T-helper 2 cell treated with Interferon-gamma antibody and Interleukin-4, amounts not matched to agents 5 μg/mL and 100 μg/mL, for 36 hours (primary cell): ENCODE results near the gene GMDS.
A peak's percentile ranks its signal among the peaks of the same experiment; 100 is the strongest.

Source experiments
- DNase-seq: peaks from one replicate; pipeline ENCODE4 v3.0.0; 2021; ENCODE audit warnings: low spot score
- H3K27ac Mint-ChIP-seq: one replicate; pipeline ENCODE4 v1.8.0; 2021; ENCODE audit warnings: mild to moderate bottlenecking, mixed read lengths
- H3K27me3 Mint-ChIP-seq: one replicate; pipeline ENCODE4 v1.8.0; 2021; ENCODE audit warnings: low read depth, mixed read lengths
- H3K36me3 Mint-ChIP-seq: one replicate; pipeline ENCODE4 v1.8.0; 2021; ENCODE audit warnings: low read depth, mixed read lengths
- H3K4me1 Mint-ChIP-seq: one replicate; pipeline ENCODE4 v1.8.0; 2021; ENCODE audit warnings: low read depth, mixed read lengths
- H3K4me3 Mint-ChIP-seq: one replicate; pipeline ENCODE4 v1.8.0; 2022; ENCODE audit warnings: mild to moderate bottlenecking, moderate library complexity, mixed read lengths
- H3K9me3 Mint-ChIP-seq: one replicate; pipeline ENCODE4 v1.8.0; 2021; ENCODE audit warnings: mixed read lengths

The GMDS gene

GRCh38 chr6:2245103-2245876, at the start of gene GMDS:
GMDS (minus strand) TSS chr6:2245605.
- peak within 1 kb of the TSS; percentile 93 for H3K27ac Mint-ChIP-seq
- H3K36me3 Mint-ChIP-seq, result peaks cover 6% of the 10 kb centered on the region
- H3K9me3 Mint-ChIP-seq, result no peaks in the 10 kb centered on the region
- DNase-seq, result peak; percentile 86
- peak within 1 kb of the TSS; percentile 92 for H3K4me3 Mint-ChIP-seq
- H3K4me1 Mint-ChIP-seq, result peaks cover 45% of the 10 kb centered on the region
- no peaks in the 10 kb centered on the region for H3K27me3 Mint-ChIP-seq

DNA sequence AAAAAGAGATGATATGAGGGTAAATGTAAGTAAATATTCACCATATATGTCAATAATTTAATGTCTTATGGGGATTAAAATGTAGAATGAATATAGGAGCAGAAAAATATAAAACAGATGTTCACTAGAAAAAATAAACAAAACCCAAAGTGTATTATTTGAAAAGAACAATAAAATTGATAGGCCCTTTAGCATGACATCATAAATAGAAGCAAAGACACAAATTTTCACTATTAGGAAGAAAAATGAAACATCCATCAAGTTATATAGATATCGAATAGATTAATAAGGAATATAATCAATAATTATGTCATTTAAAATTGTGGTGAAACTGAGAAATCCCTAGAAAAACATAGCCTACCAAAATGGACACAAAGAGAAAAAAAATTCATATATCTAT, 40.1 kb upstream of the GMDS start:
- no peak for DNase-seq
- Mint-ChIP-seq H3K27me3 (no peaks in the 10 kb centered on the region), H3K4me3 (no peak overlapping the region), H3K36me3 (peaks cover 16% of the 10 kb centered on the region), H3K9me3 (peaks cover 73% of the 10 kb centered on the region), H3K4me1 (no peaks in the 10 kb centered on the region), H3K27ac (no peak overlapping the region)

- Mint-ChIP-seq H3K4me1 (no peaks in the 10 kb centered on the region), H3K27ac (no peak overlapping the region), H3K9me3 (peaks cover 25% of the 10 kb centered on the region), H3K36me3 (peaks cover 19% of the 10 kb centered on the region), H3K27me3 (no peaks in the 10 kb centered on the region), H3K4me3 (no peak overlapping the region)
- no peak for DNase-seq
These were observed 30.5 kb upstream of the GMDS start for GRCh38 chr6:2275892-2276242.

- Mint-ChIP-seq H3K27ac (no peak overlapping the region), H3K9me3 (peaks cover 19% of the 10 kb centered on the region), H3K27me3 (no peaks in the 10 kb centered on the region), H3K36me3 (peaks cover 16% of the 10 kb centered on the region), H3K4me3 (no peak overlapping the region), H3K4me1 (no peaks in the 10 kb centered on the region)
- DNase-seq, result no peak
These were observed 29.8 kb upstream of the GMDS start for GRCh38 chr6:2274981-2275891.

DNA sequence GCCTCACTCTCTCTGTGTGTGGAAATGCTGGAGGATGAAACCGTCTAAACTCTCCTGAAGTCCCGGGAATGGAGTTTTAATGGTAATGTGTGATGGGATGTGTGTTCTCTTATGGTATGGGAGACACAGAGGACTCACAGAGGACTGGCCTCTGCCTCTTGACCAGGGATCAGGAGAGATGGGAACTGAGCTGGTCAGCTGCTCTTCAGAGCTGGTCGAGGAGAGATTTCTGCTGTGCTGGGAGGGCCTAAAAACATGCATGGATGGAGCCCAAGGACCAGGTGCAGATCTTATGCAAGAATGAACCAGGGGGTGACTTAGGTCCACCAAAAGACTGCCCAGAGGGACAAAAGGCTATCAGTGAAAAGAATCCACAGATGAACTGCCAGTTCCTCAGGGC, 27.3 kb upstream of the GMDS start:
- H3K4me3 Mint-ChIP-seq, result no peak overlapping the region
- no peak overlapping the region for H3K27ac Mint-ChIP-seq
- peaks cover 15% of the 10 kb centered on the region for H3K36me3 Mint-ChIP-seq
- no peaks in the 10 kb centered on the region for H3K27me3 Mint-ChIP-seq
- H3K4me1 Mint-ChIP-seq, result no peaks in the 10 kb centered on the region
- no peak for DNase-seq
- no peaks in the 10 kb centered on the region for H3K9me3 Mint-ChIP-seq

GRCh38 chr6:2270054-2270453, 24.6 kb upstream of the GMDS start:
- H3K27ac Mint-ChIP-seq, result no peak overlapping the region
- H3K4me1 Mint-ChIP-seq, result no peaks in the 10 kb centered on the region
- H3K36me3 Mint-ChIP-seq, result peaks cover 17% of the 10 kb centered on the region

GRCh38 chr6:2266841-2267240, 21.4 kb upstream of the GMDS start:
- no peaks in the 10 kb centered on the region for H3K4me1 Mint-ChIP-seq
- no peak for DNase-seq

More at GRCh38 chr6:2270054-2270453, 24.6 kb upstream of the GMDS start:
- Mint-ChIP-seq H3K9me3 (no peaks in the 10 kb centered on the region), H3K27me3 (no peaks in the 10 kb centered on the region), H3K4me3 (no peak overlapping the region)
- no peak for DNase-seq

DNA sequence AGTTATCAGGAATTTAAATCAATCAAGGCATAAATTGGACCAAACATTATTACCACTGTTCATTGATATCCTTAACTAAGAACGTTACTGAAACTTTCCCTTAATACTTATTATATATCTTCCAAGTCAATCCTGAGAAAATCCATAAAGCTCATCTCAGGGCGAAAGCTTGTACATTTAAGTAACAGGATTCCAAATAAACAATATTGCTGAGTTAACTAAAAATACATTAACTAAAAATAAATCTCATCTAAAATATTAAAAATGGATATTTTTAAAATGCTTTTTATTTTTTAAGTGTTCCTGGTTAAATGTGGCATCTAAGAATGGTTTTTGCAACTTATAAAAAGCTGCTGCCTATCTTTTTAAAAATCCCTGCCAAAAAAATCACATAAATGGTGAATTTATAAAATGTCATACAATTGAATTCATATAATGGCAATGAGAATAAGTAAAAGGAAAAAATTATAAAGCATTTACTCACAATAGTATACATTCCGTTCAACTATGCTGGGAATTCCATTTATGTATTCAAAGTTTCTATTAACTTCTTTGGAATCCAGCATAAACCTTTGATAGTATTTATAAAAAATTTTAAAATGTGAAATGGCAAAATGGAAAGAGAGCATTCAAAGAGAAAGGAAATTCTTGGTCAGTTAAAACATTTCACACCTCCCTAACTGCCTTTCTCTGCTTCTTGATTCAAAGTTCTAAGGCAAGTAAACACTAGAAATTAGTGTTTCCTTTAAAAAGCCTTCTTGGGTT, 20.8 kb upstream of the GMDS start:
- no peaks in the 10 kb centered on the region for H3K4me1 Mint-ChIP-seq
- no peaks in the 10 kb centered on the region for H3K27me3 Mint-ChIP-seq
- H3K27ac Mint-ChIP-seq, result no peak overlapping the region
- H3K9me3 Mint-ChIP-seq, result no peaks in the 10 kb centered on the region
- DNase-seq, result no peak
- peaks cover 19% of the 10 kb centered on the region for H3K36me3 Mint-ChIP-seq
- no peak overlapping the region for H3K4me3 Mint-ChIP-seq

More at GRCh38 chr6:2266841-2267240, 21.4 kb upstream of the GMDS start:
- Mint-ChIP-seq H3K36me3 (peaks cover 19% of the 10 kb centered on the region), H3K4me3 (no peak overlapping the region), H3K27me3 (no peaks in the 10 kb centered on the region), H3K9me3 (no peaks in the 10 kb centered on the region), H3K27ac (no peak overlapping the region)

DNA sequence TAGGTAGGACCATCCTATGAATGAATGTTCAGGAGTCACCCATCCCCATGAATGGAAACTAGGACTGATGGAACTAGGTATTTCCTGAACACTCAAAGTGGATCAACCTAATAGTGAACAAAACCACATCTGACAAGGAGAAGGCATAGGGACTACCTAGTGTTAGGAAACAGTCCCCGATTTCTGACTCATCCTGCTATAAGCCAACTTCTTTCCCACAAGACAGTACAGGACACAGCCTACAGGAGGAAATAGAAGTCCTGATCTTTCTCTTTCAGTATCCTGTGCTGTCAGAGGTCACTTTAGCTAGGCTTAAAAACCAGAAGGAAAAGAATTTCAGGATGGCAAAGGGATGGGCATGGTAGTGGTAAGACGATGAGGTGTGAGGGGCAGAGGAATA, 19.5 kb upstream of the GMDS start:
- no peaks in the 10 kb centered on the region for H3K9me3 Mint-ChIP-seq
- no peak for DNase-seq
- H3K4me1 Mint-ChIP-seq, result no peaks in the 10 kb centered on the region
- H3K4me3 Mint-ChIP-seq, result no peak overlapping the region
- no peak overlapping the region for H3K27ac Mint-ChIP-seq
- peaks cover 17% of the 10 kb centered on the region for H3K36me3 Mint-ChIP-seq
- no peaks in the 10 kb centered on the region for H3K27me3 Mint-ChIP-seq

GRCh38 chr6:2263896-2264295, 18.5 kb upstream of the GMDS start:
- Mint-ChIP-seq H3K4me1 (no peaks in the 10 kb centered on the region), H3K4me3 (no peak overlapping the region), H3K27me3 (no peaks in the 10 kb centered on the region), H3K27ac (no peak overlapping the region), H3K9me3 (no peaks in the 10 kb centered on the region), H3K36me3 (peaks cover 17% of the 10 kb centered on the region)
- DNase-seq, result no peak

DNA sequence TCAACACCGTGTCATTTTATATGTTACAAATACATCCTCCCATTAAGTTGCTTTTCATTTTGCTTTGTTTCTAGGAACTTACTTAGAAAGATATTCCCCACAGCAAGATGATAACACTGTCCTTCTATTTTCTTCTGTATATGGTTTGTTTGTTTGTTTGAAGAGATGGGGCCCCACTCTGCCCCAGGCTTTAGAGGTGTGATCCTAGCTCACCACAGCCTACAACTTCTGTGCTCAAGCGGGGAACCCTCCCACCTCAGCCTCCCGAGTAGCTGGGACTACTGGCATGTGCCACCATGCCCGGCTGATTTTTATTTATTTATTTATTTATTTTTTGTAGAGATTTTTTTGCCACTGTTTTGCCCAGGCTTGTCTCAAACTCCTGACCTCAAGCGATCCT, 14.2 kb upstream of the GMDS start:
- H3K36me3 Mint-ChIP-seq, result peaks cover 28% of the 10 kb centered on the region
- no peak for DNase-seq
- H3K9me3 Mint-ChIP-seq, result peaks cover 16% of the 10 kb centered on the region
- no peak overlapping the region for H3K4me3 Mint-ChIP-seq
- H3K27ac Mint-ChIP-seq, result no peak overlapping the region
- no peaks in the 10 kb centered on the region for H3K27me3 Mint-ChIP-seq
- H3K4me1 Mint-ChIP-seq, result no peaks in the 10 kb centered on the region

- Mint-ChIP-seq H3K36me3 (peaks cover 26% of the 10 kb centered on the region), H3K27ac (no peak overlapping the region), H3K27me3 (no peaks in the 10 kb centered on the region), H3K4me1 (no peaks in the 10 kb centered on the region), H3K9me3 (peaks cover 16% of the 10 kb centered on the region), H3K4me3 (no peak overlapping the region)
- DNase-seq, result no peak
These were observed 13.6 kb upstream of the GMDS start for GRCh38 chr6:2259002-2259494.

- Mint-ChIP-seq H3K27ac (no peak overlapping the region), H3K36me3 (peaks cover 31% of the 10 kb centered on the region), H3K27me3 (no peaks in the 10 kb centered on the region), H3K9me3 (peaks cover 16% of the 10 kb centered on the region), H3K4me3 (no peak overlapping the region), H3K4me1 (no peaks in the 10 kb centered on the region)
- DNase-seq, result no peak
These were observed 12.7 kb upstream of the GMDS start for GRCh38 chr6:2258112-2258511.

GRCh38 chr6:2257363-2257762, 12.0 kb upstream of the GMDS start:
- Mint-ChIP-seq H3K27me3 (no peaks in the 10 kb centered on the region), H3K4me1 (no peaks in the 10 kb centered on the region), H3K27ac (no peak overlapping the region), H3K9me3 (peaks cover 16% of the 10 kb centered on the region), H3K4me3 (no peak overlapping the region), H3K36me3 (peaks cover 33% of the 10 kb centered on the region)
- no peak for DNase-seq
